Cortex of kidney (tissue), 1 donor: Measurements from ENCODE around the gene GGT6.

Experiments
- DNase-seq: peaks from one replicate; lab custom pipeline; 2025; lab: John Stamatoyannopoulos, UW

The GGT6 gene

DNA sequence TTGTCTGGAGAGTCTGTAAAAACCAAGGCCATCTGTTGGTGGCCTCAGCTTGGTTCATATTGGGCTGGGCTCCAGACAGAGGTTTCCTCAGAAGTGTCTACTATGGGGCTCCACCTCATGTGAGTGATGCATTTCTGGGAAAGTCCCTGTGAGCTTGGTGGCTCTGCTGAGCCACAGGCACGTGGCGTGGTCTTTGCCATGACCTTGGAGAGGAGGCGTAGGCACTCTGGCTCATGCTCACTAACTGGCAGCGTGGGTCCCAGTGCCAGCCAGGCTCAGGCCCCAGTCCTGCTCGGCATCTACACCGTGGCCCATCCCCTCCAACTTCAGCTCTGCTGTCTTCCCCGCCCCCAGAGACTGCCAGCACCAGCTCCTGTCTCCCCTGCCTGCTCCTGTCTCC is 13.3 kb upstream of the GGT6 start:
- no peak for DNase-seq

DNA sequence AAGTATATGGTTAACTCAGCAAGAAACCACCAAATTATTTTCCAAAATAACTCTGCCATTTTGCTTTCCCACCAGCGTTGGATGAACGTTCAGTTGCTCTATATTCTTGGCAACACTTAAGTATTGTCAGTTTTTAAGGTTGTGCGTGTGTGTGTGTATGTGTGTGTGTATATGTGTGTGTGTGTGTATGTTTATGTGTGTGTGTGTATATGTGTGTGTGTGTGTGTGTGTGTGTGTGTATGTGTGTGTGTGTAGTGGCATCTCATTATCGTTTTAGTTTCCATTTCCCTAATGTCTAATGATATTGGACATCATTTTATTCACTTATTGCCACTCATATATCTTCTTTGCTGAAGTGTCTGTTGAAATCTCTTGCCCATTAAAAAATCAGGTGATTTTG is 12.7 kb upstream of the GGT6 start:
- DNase-seq, result no peak

DNA sequence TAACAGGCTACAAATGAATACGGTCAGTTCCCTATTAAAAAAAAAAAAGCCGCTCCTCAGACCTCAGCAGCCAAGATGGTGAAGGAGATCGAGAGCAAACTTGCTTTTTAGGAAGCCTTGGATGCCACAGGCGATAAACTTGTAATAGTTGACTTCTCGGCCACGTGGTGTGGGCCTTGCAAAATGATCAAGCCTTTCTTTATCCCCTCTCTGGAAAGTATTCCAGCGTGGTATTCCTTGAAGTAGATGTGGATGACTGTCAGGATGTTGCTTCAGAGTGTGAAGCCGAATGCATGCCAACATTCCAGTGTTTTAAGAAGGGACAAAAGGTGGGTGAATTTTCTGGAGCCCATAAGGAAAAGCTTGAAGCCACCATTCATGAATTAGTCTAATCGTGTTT is 11.8 kb upstream of the GGT6 start:
- no peak for DNase-seq

DNA sequence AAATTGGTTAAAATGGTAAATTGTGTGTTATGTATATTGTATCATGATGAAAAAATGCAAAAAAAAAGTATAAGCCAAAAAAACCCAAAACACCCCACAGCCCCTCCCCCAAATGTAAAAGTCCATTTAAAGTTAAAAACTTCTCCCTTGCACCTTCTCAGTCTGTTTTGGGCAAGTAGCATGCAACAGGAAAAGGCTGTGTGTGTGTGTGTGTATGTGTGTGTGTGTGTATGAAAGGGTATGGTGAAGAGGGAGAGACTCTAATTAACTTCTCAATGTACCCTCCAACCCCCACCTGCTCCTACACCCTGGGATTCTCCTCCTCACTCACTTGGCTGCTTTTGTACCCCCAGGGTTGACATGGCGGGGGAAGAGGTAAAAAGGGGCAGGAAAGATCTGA is 9.2 kb upstream of the GGT6 start:
- DNase-seq, result no peak

DNA sequence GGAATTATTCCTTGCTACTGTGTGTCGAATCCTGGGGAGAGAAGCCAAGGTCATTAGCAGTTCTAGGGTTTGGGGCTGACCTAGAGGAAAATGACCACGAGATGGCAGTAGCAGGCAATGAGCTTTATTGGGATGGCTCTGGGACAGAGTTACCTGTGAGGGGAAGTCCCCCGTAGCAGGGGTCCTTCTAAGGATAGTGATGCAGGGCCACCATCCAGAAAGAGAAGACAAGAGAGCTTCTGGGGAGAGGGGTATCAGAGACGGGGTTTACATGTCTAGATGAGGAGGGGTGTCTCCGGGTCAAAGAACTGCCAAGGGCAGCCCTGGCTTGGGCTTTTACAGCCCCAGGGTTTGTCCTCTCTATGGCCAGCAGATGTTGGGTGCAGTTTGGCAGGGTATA is 6.4 kb upstream of the GGT6 start:
- no peak for DNase-seq

DNA sequence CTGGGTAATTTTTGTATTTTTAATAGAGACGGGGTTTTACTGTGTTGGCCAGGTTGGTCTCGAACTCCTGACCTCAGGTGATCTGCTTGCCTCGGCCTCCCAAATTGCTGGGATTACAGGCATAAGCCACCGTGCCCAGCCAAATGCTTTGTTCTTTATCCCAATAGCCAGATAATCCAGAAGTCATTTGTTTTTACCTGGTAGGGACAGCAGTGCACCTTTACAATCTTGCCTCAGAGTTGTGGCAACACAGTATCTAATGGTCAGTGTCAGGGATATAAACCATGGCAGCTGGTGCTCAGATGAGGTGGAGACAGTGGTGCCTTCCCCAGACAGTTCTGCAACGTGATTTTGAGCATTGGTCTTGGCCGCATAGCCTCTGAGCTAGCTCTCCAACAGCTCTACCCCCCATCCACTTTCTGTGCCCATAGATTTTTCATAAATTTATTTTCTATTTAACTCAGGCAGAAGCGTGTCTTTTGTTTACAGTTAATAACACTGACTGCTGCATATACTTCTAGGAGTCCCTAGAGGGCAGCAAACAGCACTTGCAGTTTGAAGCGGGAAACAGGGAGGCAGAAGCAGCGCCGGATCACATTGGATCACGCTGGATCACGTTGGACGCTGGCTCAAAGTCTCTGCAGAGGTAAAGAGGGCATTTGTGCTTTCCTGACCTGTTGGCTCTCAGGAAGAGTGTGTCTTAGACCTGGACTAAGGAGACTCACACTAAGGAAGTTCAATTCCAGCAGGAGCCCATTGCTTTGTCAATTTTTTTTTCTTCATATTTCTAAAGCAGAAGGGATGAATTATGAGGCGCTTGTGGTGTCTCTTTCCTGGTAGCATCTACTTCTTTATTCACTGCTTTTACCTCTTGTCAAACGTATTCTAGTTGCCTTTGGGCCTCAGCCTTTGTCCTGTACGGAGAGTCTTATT is 5.1 kb upstream of the GGT6 start:
- no peak for DNase-seq

DNA sequence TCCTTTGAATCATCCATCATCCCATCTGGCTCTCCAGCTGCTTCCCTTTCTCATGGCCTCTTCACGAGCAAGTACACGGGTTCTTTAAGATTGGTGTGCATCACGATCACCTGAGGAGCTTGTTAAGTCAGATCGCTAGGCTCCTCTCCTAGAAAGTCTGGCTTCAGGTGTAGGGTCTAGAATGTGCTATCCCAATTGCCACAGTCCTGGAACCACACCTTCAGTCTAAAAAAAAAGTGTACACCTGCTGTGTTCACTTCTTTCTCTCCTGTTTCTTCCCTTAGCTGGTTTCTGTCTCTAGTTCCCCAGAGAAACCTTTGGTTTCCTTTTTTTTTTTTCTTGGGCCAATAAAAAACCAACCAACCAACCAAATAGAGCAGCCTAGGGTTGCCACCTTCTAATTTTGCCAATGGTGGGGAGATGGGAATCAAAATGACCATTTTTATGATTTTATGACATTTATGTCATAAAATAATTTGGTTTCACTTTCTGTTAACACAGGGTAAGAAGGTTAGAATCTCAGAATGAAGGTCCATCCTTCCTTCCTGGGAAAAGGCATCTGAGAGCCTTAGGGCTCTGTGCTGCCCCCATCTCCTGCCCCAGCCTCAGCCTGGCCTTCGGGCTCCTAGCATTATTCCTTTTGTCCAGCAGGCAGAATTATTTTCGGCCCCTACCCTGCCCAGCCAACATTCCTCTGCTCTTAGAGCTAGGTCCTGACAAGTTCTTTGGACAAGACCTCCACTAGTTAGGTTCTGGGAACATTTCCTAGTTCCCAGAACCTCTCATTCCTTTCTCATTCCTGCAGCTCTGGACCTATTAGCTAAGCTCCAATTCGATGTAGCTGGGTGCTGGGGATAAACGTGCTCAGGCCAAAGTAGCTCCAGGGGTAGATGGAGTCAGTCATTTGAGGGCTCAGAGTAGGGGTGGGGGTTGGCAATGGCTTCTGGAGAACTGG is 1.9 kb upstream of the GGT6 start:
- no peak for DNase-seq

DNA sequence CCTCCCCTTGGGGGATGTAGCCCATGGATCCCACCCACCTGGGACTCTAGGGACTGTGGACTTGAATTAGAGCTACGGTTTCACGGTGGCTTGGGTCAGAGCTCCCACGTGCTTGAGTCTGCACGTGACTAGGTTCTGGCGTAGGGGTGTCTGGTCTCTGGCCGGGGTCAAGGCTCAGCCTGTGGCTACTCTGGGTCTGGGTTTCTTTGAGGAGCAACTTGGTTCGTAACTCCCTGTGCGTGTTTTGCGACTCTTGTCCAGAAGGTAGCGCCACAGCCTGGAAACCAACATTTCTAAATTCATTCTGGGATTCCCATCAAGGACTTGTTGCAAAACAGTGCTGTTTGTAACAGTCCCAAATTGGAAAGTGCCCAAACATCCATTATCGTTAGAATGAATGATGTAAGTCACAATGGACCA is 470 bp upstream of the GGT6 start:
- DNase-seq, result no peak

DNA sequence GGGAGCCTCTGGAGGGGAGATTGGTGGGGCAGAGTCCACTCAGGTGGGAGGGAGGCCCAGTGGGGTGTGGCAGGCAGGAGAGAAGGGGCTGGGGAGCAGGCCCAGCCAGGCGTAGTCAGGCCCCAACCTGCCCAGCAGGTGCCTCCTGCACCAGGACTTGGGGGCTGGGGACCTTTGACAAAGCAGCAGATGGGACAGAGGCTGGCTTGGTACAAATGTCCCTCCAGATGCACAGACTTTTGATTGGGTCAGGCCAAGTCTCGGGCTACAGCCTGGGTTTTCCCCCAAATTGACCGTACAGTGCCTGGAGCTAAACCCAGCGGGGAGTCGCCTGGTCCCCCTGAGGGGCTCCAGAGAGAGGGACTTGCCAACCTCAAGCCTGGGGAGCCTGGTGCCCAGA is 411 bp downstream of the GGT6 start:
- no peak for DNase-seq

DNA sequence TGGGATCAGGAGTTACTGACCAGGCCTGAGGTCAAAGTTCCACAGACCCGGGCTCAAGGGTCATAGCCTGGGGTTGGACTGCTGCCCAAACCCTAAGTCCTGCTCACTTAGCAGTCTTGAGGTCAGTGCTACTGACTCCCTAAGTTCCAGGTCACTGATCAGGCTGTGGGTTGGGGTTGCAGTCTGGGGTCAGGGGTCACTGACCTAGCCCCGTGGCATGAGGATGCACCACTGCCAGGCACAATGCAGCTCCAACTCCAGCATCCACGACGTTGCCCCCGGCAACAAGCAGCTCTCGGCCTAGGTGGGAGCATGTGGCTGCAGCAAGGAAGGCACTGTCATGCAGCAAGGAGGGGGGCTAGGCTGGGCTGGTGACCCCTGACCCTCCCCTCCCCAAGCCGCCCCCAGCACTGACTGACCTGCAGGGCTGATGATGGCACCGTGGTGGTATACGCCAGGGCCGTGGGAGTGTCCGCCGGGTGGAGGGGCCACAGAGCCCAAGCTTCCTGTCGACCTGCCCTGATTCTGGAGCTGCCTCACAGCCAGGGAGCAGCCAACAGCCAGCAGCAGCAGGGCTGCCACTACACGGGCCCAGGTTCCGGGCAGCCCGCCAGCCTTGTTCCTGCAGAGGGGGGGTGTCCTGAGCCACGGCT is 1.1 kb downstream of the GGT6 start:
- no peak for DNase-seq

DNA sequence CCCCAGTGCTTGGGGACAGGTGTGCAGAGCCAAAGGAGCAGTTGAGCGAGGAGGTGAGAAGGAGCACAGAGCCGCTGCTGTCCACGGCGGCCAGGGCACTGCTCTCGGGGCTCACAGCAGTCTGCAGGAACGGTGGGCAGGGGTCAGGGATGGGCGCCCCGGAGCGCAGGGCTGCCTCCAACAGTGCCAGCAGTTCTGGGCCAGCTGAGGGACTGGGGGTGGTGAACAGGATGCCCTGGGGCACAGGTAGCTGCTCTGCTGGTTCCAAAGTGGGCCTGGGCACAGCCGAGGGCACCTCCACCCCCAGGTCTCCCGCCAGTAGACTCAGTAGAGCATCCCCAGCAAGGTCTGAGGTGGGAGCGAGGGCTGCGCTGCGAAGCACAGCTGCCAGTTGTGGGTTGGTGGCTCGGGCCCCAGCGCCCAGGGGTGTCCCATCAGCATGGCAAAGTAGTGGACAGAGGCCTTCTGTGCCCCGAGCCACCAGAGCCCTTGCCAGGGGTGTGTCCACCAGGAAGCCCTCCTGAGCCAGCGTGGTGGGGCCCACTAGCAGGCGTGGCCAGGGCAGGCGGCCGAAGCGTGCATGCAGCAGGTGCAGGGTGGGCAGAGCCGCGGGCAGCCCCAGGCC is 1.9 kb downstream of the GGT6 start:
- no peak for DNase-seq

DNA sequence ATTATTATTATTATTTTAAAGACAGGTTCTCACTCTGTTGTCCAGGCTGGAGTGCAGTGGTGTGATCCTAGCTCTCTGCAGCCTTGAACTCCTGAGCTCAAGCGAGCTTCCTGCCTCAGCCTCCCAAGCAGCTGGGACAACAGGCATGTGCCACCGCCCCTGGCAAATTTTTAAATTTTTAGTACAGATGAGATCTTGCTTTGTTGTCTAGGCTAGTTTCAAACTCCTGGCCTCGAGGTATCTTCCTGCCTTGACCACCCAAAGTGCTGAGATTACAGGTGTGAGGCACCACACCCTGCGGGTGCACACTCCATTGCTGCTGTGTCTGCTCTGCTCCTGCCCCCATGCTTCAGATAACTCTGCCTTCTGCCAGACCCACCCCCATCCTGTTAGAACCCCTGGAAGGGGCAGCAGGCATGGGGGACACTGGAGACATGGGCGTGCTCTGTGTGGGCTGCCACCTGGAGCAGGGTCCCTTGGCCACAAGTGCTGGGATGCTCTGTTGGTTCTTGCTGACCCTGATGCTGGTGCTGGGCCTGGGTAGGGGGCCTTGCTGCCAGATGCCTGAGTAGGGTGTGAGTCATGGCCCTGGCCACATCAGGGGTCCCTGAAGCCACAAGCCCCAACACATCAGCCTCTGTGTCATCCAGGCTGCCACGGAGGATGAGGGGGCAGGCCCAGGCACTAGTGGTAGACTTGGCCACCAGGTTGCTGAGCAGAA is 2.6 kb downstream of the GGT6 start:
- DNase-seq, result no peak

DNA sequence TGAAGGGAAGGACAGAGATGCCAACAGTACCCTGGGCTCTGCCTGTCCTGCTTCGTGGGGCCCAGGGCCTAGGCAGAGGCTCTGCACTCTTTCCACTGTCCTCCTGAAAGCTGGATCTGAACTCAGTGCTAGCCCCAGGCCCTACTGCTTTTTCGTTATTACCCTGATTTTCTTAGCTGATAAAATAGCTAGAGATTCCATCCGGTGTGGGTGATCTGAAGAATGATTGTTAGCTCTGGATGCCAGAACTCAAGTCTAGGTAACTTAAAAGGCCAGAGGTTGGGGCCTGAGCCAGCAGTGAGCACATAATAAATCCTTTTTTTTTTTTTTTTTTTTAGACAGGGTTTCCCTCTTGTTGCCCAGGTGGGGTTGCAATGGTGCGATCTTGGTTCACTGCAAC is 3.4 kb downstream of the GGT6 start:
- no peak for DNase-seq

DNA sequence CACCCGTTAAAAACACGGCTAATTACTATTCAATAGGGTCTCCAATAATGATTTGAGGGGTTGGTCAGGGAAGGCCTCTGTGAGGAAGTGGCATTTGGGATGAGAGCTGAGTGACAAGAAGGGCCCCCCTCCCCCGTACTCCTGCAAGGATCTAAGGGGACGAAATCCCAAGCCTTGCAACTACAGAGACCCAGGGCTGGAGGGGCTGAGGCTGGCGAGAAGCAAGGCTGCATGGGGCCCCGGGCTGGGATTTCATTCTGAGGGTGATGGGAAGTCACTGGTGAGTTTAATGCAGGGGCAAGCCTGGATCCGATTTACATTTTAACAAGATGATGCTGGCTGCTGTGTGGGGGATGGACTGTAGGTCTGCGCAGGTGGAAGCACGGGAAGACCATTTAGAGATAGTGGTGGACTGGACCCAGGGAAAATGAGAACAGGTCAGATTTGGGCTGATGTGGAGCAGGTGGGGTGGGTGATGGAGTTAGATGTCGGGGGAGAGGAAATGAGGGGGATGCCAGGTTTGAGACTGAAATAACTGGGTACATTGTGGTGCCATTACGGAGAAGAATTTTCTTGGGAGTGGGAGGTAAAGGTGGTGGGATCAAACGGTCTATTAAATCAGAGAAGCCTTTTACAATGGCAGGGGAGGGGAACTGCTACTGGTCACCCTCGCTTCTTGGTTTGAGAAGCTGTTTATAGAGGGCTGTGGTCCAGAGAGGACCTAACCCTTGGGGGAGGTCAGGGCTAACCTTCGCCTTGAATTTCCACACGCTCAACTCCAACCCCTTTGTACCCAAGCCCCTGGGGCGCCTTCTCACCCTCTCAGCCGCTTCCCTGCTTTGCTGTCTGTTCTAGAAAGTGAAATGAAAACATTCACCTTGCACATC is 4.3 kb downstream of the GGT6 start:
- no peak for DNase-seq

DNA sequence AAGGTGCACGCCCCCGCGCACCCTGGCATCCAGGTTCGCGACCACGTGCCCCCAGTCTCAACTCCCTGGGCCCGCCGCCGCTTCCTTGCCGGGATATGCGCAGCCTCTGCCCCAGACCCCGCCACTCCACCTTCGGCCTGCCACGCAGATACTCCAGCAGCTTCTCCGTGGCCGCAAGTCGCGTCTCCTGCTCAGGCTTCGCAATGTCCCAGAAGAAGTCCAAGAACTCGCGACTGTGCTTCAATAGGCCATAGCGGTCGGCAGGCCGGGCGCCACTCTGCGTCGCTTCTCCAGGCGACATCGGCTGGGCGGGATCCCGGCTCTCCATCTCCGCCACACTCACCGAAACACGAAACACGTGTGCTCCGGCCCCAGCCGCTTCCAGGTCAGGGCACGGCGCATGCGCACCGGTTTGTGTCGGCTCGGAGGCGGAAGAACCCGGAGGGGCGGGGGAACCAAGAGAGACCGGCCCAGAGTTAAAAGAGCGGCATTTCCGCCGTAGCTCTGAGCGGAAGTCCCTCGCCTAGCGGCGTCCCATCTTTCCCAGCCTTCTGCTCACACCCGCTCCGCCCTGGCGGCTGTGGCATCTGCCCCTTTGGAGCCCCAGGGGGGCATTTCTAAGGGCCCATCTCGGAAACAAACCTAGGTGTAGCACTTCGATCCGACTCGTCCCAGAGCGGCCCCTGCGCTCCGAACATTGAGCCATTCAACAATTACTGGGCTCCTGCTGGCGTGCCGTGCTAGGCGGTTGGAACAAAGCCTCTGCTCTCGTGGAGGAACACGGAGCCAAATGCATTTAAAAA is 5.2 kb downstream of the GGT6 start, which contains the start of gene MYBBP1A:
Gene MYBBP1A (minus strand): TSS at position 388 of the 803 bp plus-strand sequence. CDS start 60 bp downstream, at position 328.
- peak; percentile 61 for DNase-seq

DNA sequence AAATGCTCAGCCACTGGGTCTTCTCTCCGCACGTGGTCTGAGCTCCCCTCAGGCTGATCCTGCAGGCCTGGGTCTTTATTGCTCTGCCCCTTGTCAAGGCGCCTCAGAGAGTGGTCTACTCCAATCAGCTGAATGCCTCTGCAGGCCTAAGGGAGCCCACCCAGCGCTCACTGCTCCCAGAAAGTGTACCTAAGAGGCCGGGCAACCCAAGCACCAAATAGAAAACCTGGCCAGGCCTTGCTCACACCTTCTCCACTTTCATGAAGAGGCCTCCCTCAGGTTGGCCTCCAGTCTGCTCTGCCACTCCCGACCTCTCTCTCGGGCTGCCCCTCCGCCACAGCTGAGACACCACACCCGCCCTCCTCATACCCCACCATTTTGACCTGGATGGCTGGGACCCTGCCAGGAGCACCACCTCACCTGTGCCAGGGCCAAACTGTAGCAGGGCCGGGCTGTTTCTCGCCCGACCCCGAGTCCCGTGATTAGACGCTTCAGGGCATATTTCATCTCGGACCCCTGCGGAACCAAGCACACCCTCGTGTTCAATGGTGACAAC is 5.9 kb downstream of the GGT6 start:
- no peak for DNase-seq

DNA sequence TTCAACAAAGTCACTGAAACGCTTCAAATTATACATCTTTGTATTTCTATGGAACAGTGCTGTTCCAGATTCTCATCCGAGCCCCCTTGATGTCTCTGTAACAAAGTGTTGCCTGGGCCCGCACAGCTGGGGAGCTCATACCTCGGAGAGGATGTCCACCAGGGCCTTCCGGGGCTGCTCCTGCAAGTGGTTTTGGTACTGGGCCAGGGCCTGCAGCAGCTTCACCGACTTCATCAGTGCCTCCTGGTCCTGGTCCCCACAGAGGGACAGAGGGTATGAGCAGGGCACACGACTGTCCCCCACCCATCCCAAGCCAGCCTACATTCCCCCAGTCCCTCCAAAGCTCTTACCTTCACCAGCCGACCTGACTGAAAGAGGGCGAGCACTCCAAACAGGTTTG is 6.7 kb downstream of the GGT6 start:
- DNase-seq, result no peak

DNA sequence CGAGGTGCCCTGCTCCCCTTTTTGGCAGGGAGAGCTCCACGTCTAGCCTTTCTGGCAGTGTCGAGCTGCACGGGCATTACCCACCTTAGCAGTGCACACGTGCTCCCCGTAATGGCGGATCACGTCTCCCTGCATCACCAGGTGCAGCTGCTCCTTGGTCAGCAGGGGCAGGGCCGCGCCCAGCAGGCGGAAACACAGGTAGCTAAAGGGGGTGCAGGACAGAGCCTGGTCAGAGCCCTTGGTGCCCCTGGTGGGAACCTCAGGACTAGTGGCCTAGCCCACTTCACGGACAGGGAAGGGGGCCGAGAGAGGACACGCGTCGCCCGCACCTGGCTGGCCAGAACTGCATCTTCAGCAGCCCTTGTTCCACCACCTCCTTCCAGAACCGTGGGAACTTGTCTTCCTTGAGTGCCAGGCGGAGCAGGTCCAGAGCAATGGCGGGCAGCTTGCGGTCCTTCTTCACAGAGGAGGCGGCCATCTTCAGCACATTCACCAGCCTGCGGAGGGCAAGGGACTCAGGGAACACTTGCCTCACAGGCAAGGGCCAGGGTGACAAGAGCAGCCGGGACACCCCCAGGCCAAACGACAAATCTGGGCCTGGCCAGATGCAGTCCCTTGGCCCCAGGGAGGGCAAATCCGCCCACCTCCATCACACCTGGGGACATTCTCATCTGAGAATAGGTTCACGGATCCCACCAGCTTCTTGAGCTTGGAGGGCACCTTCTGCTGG is 8.4 kb downstream of the GGT6 start:
- no peak for DNase-seq
